Mammary epithelial cell (primary cell): ENCODE data around the gene KAZN.

Source experiments
- CTCF ChIP-seq, 2 donors: IDR thresholded peaks in 1 of 2; conservative IDR thresholded peaks in 1 of 2; 2 replicates each; pipeline ENCODE4 v1.5.1; 2011 to 2012; ENCODE audit warnings: inconsistent platforms in 2 of 2, low read length in 2 of 2, mild to moderate bottlenecking in 2 of 2, control low read depth in 1 of 2, low read depth in 1 of 2; ENCODE audit not compliant: insufficient read depth in 1 of 2; ENCODE audit errors: extremely low read depth in 1 of 2
- EZH2 ChIP-seq: IDR thresholded peaks from 2 replicates; pipeline ENCODE4 v1.6.1; 2012; ENCODE audit warnings: low read length, inconsistent platforms, borderline replicate concordance

GRCh38 chr1:14957375-14958098 is 359.1 kb downstream of the KAZN start:
- TF ChIP-seq CTCF (conservative IDR thresholded peaks at IDR 0.05 in 1 of 2, IDR thresholded peaks at IDR 0.05 in 1 of 2; ENCODE audit: extremely low read depth in 1 of 2, insufficient read depth in 1 of 2, low read depth in 1 of 2, low read length in 2 of 2) (no peak), EZH2 (no peak)
